SK-N-MC (cell line): ENCODE results near the gene SPATA31C1.

Experiments used
- DNase-seq: peaks from one replicate; pipeline ENCODE4 v3.0.0-alpha.2; 2011; ENCODE audit warnings: low read depth, low spot score
- H3K27ac ChIP-seq: fragments of 200-600 bp; sonication (generic); 2 replicates; pipeline ENCODE4 v1.5.1; 2016; ENCODE audit warnings: mixed run types
- H3K36me3 ChIP-seq: fragments of 200-600 bp; sonication (generic); 2 replicates; pipeline ENCODE4 v1.6.1; 2017; ENCODE audit warnings: antibody characterized with exemption, low read length, mixed read lengths; ENCODE audit not compliant: insufficient read depth
- H3K4me3 ChIP-seq: fragments of 200-600 bp; sonication (generic); 2 replicates; pipeline ENCODE4 v1.5.1; 2016
- H3K9ac ChIP-seq: fragments of 200-600 bp; sonication (generic); 2 replicates; pipeline ENCODE4 v1.8.0; 2017; ENCODE audit warnings: mixed run types, mixed read lengths; ENCODE audit not compliant: insufficient read length
- H3K9me3 ChIP-seq: fragments of 200-600 bp; sonication (generic); 2 replicates; pipeline ENCODE4 v1.6.1; 2017; ENCODE audit warnings: low read depth, mild to moderate bottlenecking, antibody characterized with exemption, low read length, moderate library complexity, mixed read lengths
- EZH2 ChIP-seq: fragments of 200-600 bp; sonication (generic); IDR thresholded peaks from one replicate; pipeline ENCODE4 v1.6.1; 2017; ENCODE audit warnings: antibody characterized with exemption
- FOXP2 ChIP-seq: optimal IDR thresholded peaks from 2 replicates; pipeline ENCODE3; 2011; ENCODE audit warnings: mild to moderate bottlenecking, moderate library complexity; ENCODE audit not compliant: insufficient read depth; ENCODE audit errors: extremely low read length, control extremely low read depth
- POLR2AphosphoS5 ChIP-seq: IDR thresholded peaks from 2 replicates; pipeline ENCODE4 v1.6.1; 2012; ENCODE audit warnings: mild to moderate bottlenecking, low read depth, low read length, borderline replicate concordance

Gene SPATA31C1

DNA sequence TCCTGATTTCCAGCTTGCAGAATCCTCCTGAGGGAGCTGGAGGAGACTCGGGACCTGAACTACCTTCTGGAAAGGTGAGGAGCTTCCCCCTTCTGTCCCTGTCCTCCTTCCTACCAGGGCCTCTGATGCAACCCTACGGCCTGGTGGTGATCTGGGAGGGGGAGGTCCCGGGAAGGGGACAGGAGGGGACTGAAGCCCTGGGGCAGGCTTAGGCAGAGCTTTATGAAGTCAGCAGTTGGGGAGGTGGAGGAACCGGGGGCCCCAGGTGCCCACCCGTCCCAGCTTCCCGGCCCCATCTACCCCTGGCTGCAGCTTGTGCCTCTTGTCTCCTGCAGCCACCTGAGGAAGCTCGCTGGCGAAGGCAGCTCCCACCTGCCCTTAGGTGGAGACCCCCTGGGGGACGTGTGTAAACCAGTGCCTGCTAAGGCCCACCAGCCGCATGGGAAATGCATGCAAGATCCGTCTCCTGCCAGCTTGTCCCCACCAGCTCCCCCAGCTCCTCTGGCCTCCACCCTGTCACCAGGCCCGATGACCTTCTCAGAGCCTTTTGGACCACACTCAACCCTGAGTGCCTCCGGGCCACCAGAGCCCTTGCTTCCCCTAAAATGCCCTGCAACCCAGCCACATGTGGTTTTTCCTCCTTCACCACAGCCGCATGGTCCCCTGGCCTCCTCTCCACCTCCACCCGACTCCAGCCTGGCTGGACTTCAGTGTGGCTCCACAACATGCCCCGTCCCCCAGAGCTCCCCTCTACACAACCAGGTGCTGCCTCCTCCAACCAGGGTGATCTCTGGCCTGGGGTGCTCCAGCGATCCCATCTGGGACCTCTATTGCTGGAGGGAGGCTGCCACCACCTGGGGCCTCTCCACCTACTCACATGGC, 32.9 kb upstream of the SPATA31C1 start:
- no peaks in the 10 kb centered on the region for H3K9me3 ChIP-seq
- no peak for TF ChIP-seq FOXP2
- no peak for TF ChIP-seq EZH2
- no peak for TF ChIP-seq POLR2AphosphoS5
- no peak overlapping the region for H3K27ac ChIP-seq
- no peak overlapping the region for H3K9ac ChIP-seq
- H3K4me3 ChIP-seq = no peak overlapping the region
- no peaks in the 10 kb centered on the region for H3K36me3 ChIP-seq
- no peak for DNase-seq

- Histone ChIP-seq H3K27ac (no peak overlapping the region), H3K9me3 (no peaks in the 10 kb centered on the region), H3K4me3 (no peak overlapping the region), H3K9ac (no peak overlapping the region), H3K36me3 (no peaks in the 10 kb centered on the region)
- no peak for DNase-seq
- TF ChIP-seq EZH2 (no peak), POLR2AphosphoS5 (no peak), FOXP2 (no peak)
These were observed 32.1 kb upstream of the SPATA31C1 start for GRCh38 chr9:87885484-87886189.

GRCh38 chr9:87886210-87886932, 31.4 kb upstream of the SPATA31C1 start:
- Histone ChIP-seq H3K9me3 (no peaks in the 10 kb centered on the region), H3K4me3 (no peak overlapping the region), H3K27ac (no peak overlapping the region), H3K9ac (no peak overlapping the region), H3K36me3 (no peaks in the 10 kb centered on the region)
- no peak for DNase-seq
- no peak for TF ChIP-seq EZH2

DNA sequence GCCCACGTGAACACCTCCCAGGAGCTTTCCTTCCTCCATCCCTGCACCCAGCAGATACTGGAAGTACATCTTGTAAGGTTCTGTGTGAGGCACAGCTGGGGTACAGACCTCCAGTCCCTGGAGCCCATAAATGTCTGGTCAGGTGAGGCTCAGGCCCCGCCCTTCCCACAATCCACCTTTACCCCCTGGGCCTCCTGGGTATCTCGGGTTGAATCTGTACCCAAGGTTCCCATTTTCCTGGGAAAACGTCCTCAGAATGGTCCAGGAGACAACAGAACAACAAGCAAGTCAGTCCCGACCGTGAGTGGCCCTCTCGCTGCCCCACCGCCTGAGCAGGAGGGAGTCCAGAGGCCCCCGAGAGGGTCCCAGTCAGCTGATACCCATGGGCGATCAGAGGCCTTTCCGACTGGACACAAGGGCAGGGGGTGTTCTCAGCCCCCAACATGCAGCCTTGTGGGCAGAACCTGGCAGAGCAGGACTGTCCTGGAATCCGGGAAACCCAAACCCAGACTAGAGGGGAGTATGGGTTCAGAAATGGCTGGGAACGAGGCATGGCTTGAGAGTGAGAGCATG, 30.7 kb upstream of the SPATA31C1 start:
- no peak overlapping the region for H3K4me3 ChIP-seq
- no peak for DNase-seq
- no peak for TF ChIP-seq POLR2AphosphoS5
- TF ChIP-seq EZH2 = no peak
- no peak for TF ChIP-seq FOXP2
- H3K9me3 ChIP-seq = no peaks in the 10 kb centered on the region
- no peaks in the 10 kb centered on the region for H3K36me3 ChIP-seq
- no peak overlapping the region for H3K9ac ChIP-seq
- no peak overlapping the region for H3K27ac ChIP-seq

GRCh38 chr9:87887661-87888480, 29.9 kb upstream of the SPATA31C1 start:
- no peaks in the 10 kb centered on the region for H3K9me3 ChIP-seq
- DNase-seq = no peak
- no peak overlapping the region for H3K4me3 ChIP-seq
- H3K36me3 ChIP-seq = no peaks in the 10 kb centered on the region
- TF ChIP-seq POLR2AphosphoS5 (no peak), FOXP2 (no peak), EZH2 (no peak)
- H3K9ac ChIP-seq = no peak overlapping the region
- H3K27ac ChIP-seq = no peak overlapping the region

DNA sequence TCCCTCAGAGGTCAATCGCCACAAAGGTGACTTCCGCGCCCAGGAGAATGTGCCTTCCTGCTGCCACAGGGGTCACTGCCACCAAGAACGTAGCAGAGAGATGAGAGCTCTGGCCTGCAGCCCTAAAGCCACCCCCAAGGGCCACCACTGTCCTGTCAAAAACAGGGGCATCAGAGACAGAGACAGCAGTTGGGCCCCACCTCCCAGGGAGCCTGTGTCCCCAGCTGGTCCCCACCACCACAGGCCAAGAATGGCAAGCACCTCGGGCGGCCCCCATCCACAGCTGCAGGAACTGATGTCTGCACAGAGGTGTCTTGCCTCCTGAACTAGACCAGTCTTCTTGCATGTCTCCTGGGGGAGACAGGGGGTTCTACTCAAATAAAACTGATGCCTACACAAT, 29.3 kb upstream of the SPATA31C1 start:
- no peaks in the 10 kb centered on the region for H3K9me3 ChIP-seq
- no peak for DNase-seq
- H3K27ac ChIP-seq = no peak overlapping the region
- TF ChIP-seq FOXP2 (no peak), EZH2 (no peak), POLR2AphosphoS5 (no peak)
- no peak overlapping the region for H3K9ac ChIP-seq
- H3K36me3 ChIP-seq = no peaks in the 10 kb centered on the region
- no peak overlapping the region for H3K4me3 ChIP-seq

- TF ChIP-seq EZH2 (no peak), FOXP2 (no peak), POLR2AphosphoS5 (no peak)
- Histone ChIP-seq H3K9ac (no peak overlapping the region), H3K9me3 (no peaks in the 10 kb centered on the region), H3K36me3 (no peaks in the 10 kb centered on the region), H3K27ac (no peak overlapping the region), H3K4me3 (no peak overlapping the region)
- DNase-seq = no peak
These were observed 28.5 kb upstream of the SPATA31C1 start for GRCh38 chr9:87889065-87889881.
